ENCODE data around the gene SMAD1.
"Not testable (repeated sequence)": the region's sequence is repeated elsewhere in the genome, so short reads cannot be mapped to it uniquely, and the experiment has no call there.

The SMAD1 gene

GRCh38 chr4:145552181-145552822 is 70.6 kb downstream of the SMAD1 start:
- peak; percentile 81 for FAIRE-seq
- DNase-seq (ENCODE audit: extremely low spot score, insufficient read length, low read depth), result no peak

GRCh38 chr4:145553375-145553774 is 71.7 kb downstream of the SMAD1 start:
- no peak for DNase-seq (ENCODE audit: extremely low spot score, insufficient read length, low read depth)
- no peak for FAIRE-seq

GRCh38 chr4:145554691-145555090 is 73.0 kb downstream of the SMAD1 start:
- FAIRE-seq (no peak), DNase-seq (ENCODE audit: extremely low spot score, insufficient read length, low read depth) (no peak)

GRCh38 chr4:145557720-145558119 is 76.1 kb downstream of the SMAD1 start:
- peak; percentile 12 for DNase-seq (ENCODE audit: extremely low spot score, insufficient read length, low read depth)
- FAIRE-seq, result peak; percentile 86

- no peak for FAIRE-seq
Observed at GRCh38 chr4:145563293-145563985, 81.8 kb downstream of the SMAD1 start.

GRCh38 chr4:145564540-145564939 is 82.9 kb downstream of the SMAD1 start:
- DNase-seq (ENCODE audit: extremely low spot score, insufficient read length, low read depth) (no peak), FAIRE-seq (no peak)

More at GRCh38 chr4:145563293-145563985, 81.8 kb downstream of the SMAD1 start:
- DNase-seq (ENCODE audit: extremely low spot score, insufficient read length, low read depth), result no peak

- no peak for DNase-seq (ENCODE audit: extremely low spot score, insufficient read length, low read depth)
- FAIRE-seq, result no peak
Observed at GRCh38 chr4:145565328-145565727, 83.7 kb downstream of the SMAD1 start.

GRCh38 chr4:145566086-145566708 is 84.5 kb downstream of the SMAD1 start:
- FAIRE-seq (no peak), DNase-seq (ENCODE audit: extremely low spot score, insufficient read length, low read depth) (no peak)

- FAIRE-seq, result no peak
- no peak for DNase-seq (ENCODE audit: extremely low spot score, insufficient read length, low read depth)
Observed at GRCh38 chr4:145566768-145567167, 85.1 kb downstream of the SMAD1 start.

- no peak for DNase-seq (ENCODE audit: extremely low spot score, insufficient read length, low read depth)
- no peak for FAIRE-seq
Observed at GRCh38 chr4:145567516-145567915, 85.9 kb downstream of the SMAD1 start.

- not testable (repeated sequence) for FAIRE-seq; DNase-seq (ENCODE audit: extremely low spot score, insufficient read length, low read depth)
Observed at GRCh38 chr4:145574546-145574945, 92.9 kb downstream of the SMAD1 start.

- FAIRE-seq (no peak), DNase-seq (ENCODE audit: extremely low spot score, insufficient read length, low read depth) (no peak)
Observed at GRCh38 chr4:145580906-145581305, 99.3 kb downstream of the SMAD1 start.

- FAIRE-seq (no peak), DNase-seq (ENCODE audit: extremely low spot score, insufficient read length, low read depth) (no peak)
Observed at GRCh38 chr4:145583191-145584055, 101.8 kb downstream of the SMAD1 start.

GRCh38 chr4:145587088-145587754 is 105.6 kb downstream of the SMAD1 start:
- DNase-seq (ENCODE audit: extremely low spot score, insufficient read length, low read depth) (no peak), FAIRE-seq (no peak)

GRCh38 chr4:145589381-145589780 is 107.7 kb downstream of the SMAD1 start:
- not testable (repeated sequence) for DNase-seq (ENCODE audit: extremely low spot score, insufficient read length, low read depth); FAIRE-seq

GRCh38 chr4:145589916-145590702 is 108.5 kb downstream of the SMAD1 start:
- FAIRE-seq, result no peak

GRCh38 chr4:145602129-145602760 is 120.6 kb downstream of the SMAD1 start:
- DNase-seq (ENCODE audit: extremely low spot score, insufficient read length, low read depth) (no peak), FAIRE-seq (no peak)

More at GRCh38 chr4:145589916-145590702, 108.5 kb downstream of the SMAD1 start:
- DNase-seq (ENCODE audit: extremely low spot score, insufficient read length, low read depth), result no peak

GRCh38 chr4:145605941-145606340 is 124.3 kb downstream of the SMAD1 start:
- no peak for FAIRE-seq
- DNase-seq (ENCODE audit: extremely low spot score, insufficient read length, low read depth), result no peak

All from GM18507 (cell line).